Measurements from ENCODE around the gene TMCO4. TPM values are rescaled to one million over a fixed set of nuclear protein-coding genes. Genes with fewer than 3 reads are reported as not detected.

Gene TMCO4
- total and polyA plus RNA-seq, 3 experiments from 2014 or later: 16.5 to 18.2 (median 16.6) TPM

GRCh38 chr1:19712928-19713327 lies 86.8 kb downstream of the TMCO4 start:
- no peaks in the 10 kb centered on the region for H3K27me3 ChIP-seq (ENCODE audit: insufficient read depth, low read length, poor library complexity, severe bottlenecking)
- peaks cover 6% of the 10 kb centered on the region for H3K36me3 ChIP-seq (ENCODE audit: insufficient read depth, low read length)
- no peak overlapping the region for H3K4me3 Mint-ChIP-seq
- no peaks in the 10 kb centered on the region for H3K4me1 ChIP-seq (ENCODE audit: insufficient read depth, low read length)
- H3K36me3 Mint-ChIP-seq: peaks cover 0 to 31% (median 8%) of the 10 kb centered on the region in 3 donors
- H3K27me3 Mint-ChIP-seq: no peaks in the 10 kb centered on the region
- H3K9me3 ChIP-seq (ENCODE audit: low read length): no peaks in the 10 kb centered on the region
- H3K27ac Mint-ChIP-seq: no peak overlapping the region
- no peak for DNase-seq
- CTCF ChIA-PET: interaction anchor here (3.3 kb wide), 1 partner anchor 9 kb away, joined by 18 read pairs; no protein-coding TSS in a partner anchor
- H3K4me1 Mint-ChIP-seq: peaks cover 6 to 20% (median 16%) of the 10 kb centered on the region in 3 donors
- H3K4me3 ChIP-seq (ENCODE audit: low read length): no peak overlapping the region
- no peaks in the 10 kb centered on the region for H3K9me3 Mint-ChIP-seq
- POLR2A ChIA-PET: no interaction called here
- H3K27ac ChIP-seq (ENCODE audit: low read depth, low read length): no peak overlapping the region

GRCh38 chr1:19710825-19711611 lies 88.7 kb downstream of the TMCO4 start:
- ChIA-PET CTCF (interaction anchor here (10.8 kb wide), 1 partner anchor 50 kb away, joined by 168 read pairs; the partner anchor contains the start of gene HTR6), POLR2A (no interaction called here)
- no peaks in the 10 kb centered on the region for H3K27me3 Mint-ChIP-seq
- peaks cover 6 to 20% (median 16%) of the 10 kb centered on the region in 3 donors for H3K4me1 Mint-ChIP-seq
- peak overlapping the region in 2 of 8 donors; percentile 35 to 54 for H3K27ac Mint-ChIP-seq
- Histone ChIP-seq H3K36me3 (ENCODE audit: insufficient read depth, low read length) (peaks cover 6% of the 10 kb centered on the region), H3K4me3 (ENCODE audit: low read length) (no peak overlapping the region), H3K4me1 (ENCODE audit: insufficient read depth, low read length) (no peaks in the 10 kb centered on the region), H3K9me3 (ENCODE audit: low read length) (no peaks in the 10 kb centered on the region), H3K27me3 (ENCODE audit: insufficient read depth, low read length, poor library complexity, severe bottlenecking) (no peaks in the 10 kb centered on the region), H3K27ac (ENCODE audit: low read depth, low read length) (no peak overlapping the region)
- H3K36me3 Mint-ChIP-seq: peaks cover 0 to 40% (median 6%) of the 10 kb centered on the region in 3 donors
- no peak for DNase-seq
- no peaks in the 10 kb centered on the region for H3K9me3 Mint-ChIP-seq
- H3K4me3 Mint-ChIP-seq: no peak overlapping the region

DNA sequence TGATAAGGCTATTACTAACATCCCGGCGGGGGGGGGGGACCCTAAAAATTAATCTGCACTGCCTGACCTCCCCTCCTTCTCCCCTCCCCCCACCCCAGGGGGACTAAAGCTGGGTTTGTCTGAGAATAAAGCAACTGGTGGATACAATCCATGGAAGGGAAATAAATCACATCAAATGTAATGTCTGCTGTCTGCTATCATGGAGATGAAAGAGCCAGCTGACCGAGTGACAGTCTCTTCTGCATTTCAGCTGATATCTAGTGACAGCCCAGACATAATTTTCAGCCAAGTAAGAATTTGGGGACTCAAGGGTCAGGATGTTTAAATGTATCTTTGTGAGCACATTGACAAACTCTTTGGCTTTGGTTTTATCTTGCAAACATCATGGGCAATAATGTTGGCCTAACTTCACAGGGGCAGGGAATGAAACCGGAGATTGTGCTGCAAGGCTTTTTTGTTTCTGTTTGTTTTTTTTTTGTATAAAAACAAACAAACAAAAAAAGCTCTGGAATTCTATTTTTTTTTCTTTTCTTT lies 90.4 kb downstream of the TMCO4 start:
- H3K4me3 ChIP-seq (ENCODE audit: low read length): no peak overlapping the region
- H3K4me1 ChIP-seq (ENCODE audit: insufficient read depth, low read length): peaks cover 6% of the 10 kb centered on the region
- CTCF ChIA-PET: interaction anchor here (1.3 to 10.8 kb wide), 2 partner anchors 10 to 49 kb away, joined by 5 to 168 read pairs; partner anchors contain the start of gene HTR6
- H3K36me3 ChIP-seq (ENCODE audit: insufficient read depth, low read length): peaks cover 6% of the 10 kb centered on the region
- Mint-ChIP-seq H3K4me3 (no peak overlapping the region), H3K9me3 (no peaks in the 10 kb centered on the region), H3K27ac (no peak overlapping the region), H3K36me3 (peaks cover 0 to 37% (median 3%) of the 10 kb centered on the region in 3 donors), H3K4me1 (peaks cover 4 to 21% (median 17%) of the 10 kb centered on the region in 3 donors), H3K27me3 (no peaks in the 10 kb centered on the region)
- no peaks in the 10 kb centered on the region for H3K27me3 ChIP-seq (ENCODE audit: insufficient read depth, low read length, poor library complexity, severe bottlenecking)
- no peak overlapping the region for H3K27ac ChIP-seq (ENCODE audit: low read depth, low read length)
- no peak for DNase-seq
- POLR2A ChIA-PET: no interaction called here
- no peaks in the 10 kb centered on the region for H3K9me3 ChIP-seq (ENCODE audit: low read length)

- Histone ChIP-seq H3K27ac (ENCODE audit: low read depth, low read length) (no peak overlapping the region), H3K4me1 (ENCODE audit: insufficient read depth, low read length) (peaks cover 12% of the 10 kb centered on the region), H3K36me3 (ENCODE audit: insufficient read depth, low read length) (peaks cover 6% of the 10 kb centered on the region), H3K9me3 (ENCODE audit: low read length) (no peaks in the 10 kb centered on the region), H3K4me3 (ENCODE audit: low read length) (no peak overlapping the region), H3K27me3 (ENCODE audit: insufficient read depth, low read length, poor library complexity, severe bottlenecking) (no peaks in the 10 kb centered on the region)
- no peaks in the 10 kb centered on the region for H3K9me3 Mint-ChIP-seq
- peaks cover 4 to 22% (median 21%) of the 10 kb centered on the region in 3 donors for H3K4me1 Mint-ChIP-seq
- no peaks in the 10 kb centered on the region for H3K27me3 Mint-ChIP-seq
- peaks cover 0 to 35% (median 2%) of the 10 kb centered on the region in 3 donors for H3K36me3 Mint-ChIP-seq
- DNase-seq: no peak
- POLR2A ChIA-PET: interaction anchor here (0.6 kb wide), 1 partner anchor 16 kb away, joined by 4 read pairs; no protein-coding TSS in a partner anchor
- H3K4me3 Mint-ChIP-seq: no peak overlapping the region
- CTCF ChIA-PET: interaction anchor here (1.0 to 10.8 kb wide), 3 partner anchors 11 to 48 kb away, joined by 3 to 168 read pairs (median 5); partner anchors contain the start of gene HTR6
- H3K27ac Mint-ChIP-seq: peak overlapping the region in 1 of 8 donors; percentile 48
These were observed 91.1 kb downstream of the TMCO4 start for GRCh38 chr1:19708567-19709110.

DNA sequence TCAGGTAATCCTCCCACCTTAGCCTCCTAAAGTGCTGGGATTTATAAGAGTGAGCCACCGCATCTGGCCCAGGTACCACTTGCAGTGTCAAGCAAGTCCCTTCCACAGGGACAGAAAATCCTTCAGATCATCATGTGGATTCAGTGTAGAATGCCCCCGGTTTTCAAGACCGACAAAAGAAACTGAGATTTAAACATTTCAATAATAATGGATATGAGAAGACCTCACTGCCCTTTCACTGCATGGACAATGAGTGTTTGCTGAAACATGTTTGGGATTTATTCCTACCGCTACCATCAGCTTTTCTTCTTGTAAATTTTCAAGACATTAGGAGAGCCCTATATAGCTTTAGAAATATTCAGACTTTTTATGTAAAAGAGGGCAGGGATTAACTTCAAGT lies 93.6 kb downstream of the TMCO4 start:
- peaks cover 0 to 28% (median 2%) of the 10 kb centered on the region in 3 donors for H3K36me3 Mint-ChIP-seq
- no peaks in the 10 kb centered on the region for H3K9me3 Mint-ChIP-seq
- H3K36me3 ChIP-seq (ENCODE audit: insufficient read depth, low read length): no peaks in the 10 kb centered on the region
- H3K27me3 ChIP-seq (ENCODE audit: insufficient read depth, low read length, poor library complexity, severe bottlenecking): no peaks in the 10 kb centered on the region
- H3K27me3 Mint-ChIP-seq: no peaks in the 10 kb centered on the region
- ChIA-PET POLR2A (no interaction called here), CTCF (interaction anchor here (0.7 to 10.8 kb wide), 6 partner anchors 8 to 62 kb away, joined by 3 to 168 read pairs (median 15); partner anchors contain the start of genes HTR6 and NBL1)
- no peak overlapping the region for H3K4me3 Mint-ChIP-seq
- peaks cover 4 to 19% (median 15%) of the 10 kb centered on the region in 3 donors for H3K4me1 Mint-ChIP-seq
- no peaks in the 10 kb centered on the region for H3K9me3 ChIP-seq (ENCODE audit: low read length)
- peaks cover 12% of the 10 kb centered on the region for H3K4me1 ChIP-seq (ENCODE audit: insufficient read depth, low read length)
- no peak overlapping the region for H3K4me3 ChIP-seq (ENCODE audit: low read length)
- no peak for DNase-seq
- H3K27ac Mint-ChIP-seq: peak overlapping the region in 2 of 8 donors; percentile 46 to 47
- H3K27ac ChIP-seq (ENCODE audit: low read depth, low read length): no peak overlapping the region

- CTCF ChIA-PET: interaction anchor here (0.7 to 10.8 kb wide), 10 partner anchors 9 to 226 kb away, joined by 3 to 168 read pairs (median 10); partner anchors contain the start of genes HTR6 and NBL1
These were observed 94.3 kb downstream of the TMCO4 start for GRCh38 chr1:19705464-19705863.

DNA sequence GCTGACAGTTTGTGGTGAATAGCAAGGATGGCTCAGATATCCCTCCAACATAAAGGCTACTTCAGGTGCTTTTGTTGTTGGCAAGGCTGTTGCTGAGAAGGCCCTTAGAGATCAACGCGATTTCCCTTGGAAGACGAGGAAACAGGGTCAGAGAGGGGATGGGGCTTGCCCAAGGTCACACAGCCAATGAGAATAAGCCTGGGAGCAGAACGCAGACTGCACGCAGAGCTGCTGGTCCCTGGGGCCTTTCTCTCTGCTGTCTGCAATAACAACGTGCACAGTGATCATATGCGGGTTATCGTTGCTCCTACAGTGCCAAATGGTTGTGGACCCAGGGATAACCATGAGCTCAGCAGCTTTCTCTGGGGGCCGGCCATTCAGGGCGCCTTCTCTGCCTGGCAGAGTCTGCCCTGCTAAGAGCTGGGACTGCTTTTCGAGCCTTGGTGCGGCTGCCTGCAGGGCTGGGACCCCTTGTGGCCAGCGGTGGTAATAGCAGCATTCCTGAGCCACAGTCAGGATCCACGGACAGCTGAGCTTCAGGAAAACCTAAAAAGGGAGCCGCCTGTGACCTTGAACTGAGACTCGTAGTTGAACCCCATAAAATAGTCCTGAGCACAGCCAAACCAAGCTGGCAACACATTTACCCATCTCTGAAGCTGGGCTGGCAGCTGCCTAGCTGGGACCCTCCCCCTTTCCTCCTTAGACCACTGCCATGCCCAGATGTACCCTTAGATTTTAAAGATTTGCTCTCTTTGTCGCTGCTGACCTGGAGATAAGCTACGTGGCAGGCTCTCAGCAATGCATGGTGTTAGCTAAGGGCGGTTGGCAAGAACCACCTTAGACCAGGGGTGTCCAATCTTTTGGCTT lies 95.2 kb downstream of the TMCO4 start:
- H3K4me1 ChIP-seq (ENCODE audit: insufficient read depth, low read length): peaks cover 12% of the 10 kb centered on the region
- ChIA-PET POLR2A (interaction anchor here (0.5 kb wide), 1 partner anchor 45 kb away, joined by 3 read pairs; no protein-coding TSS in a partner anchor), CTCF (interaction anchor here (0.7 to 10.8 kb wide), 16 partner anchors 9 to 457 kb away, joined by 3 to 168 read pairs (median 8); partner anchors contain the start of gene HTR6)
- Mint-ChIP-seq H3K9me3 (no peaks in the 10 kb centered on the region), H3K36me3 (peaks cover 0 to 34% (median 0%) of the 10 kb centered on the region in 3 donors), H3K27me3 (no peaks in the 10 kb centered on the region), H3K4me3 (no peak overlapping the region), H3K27ac (peak overlapping the region in 1 of 8 donors; percentile 89), H3K4me1 (peaks cover 2 to 12% (median 6%) of the 10 kb centered on the region in 3 donors)
- no peak overlapping the region for H3K27ac ChIP-seq (ENCODE audit: low read depth, low read length)
- H3K36me3 ChIP-seq (ENCODE audit: insufficient read depth, low read length): no peaks in the 10 kb centered on the region
- DNase-seq: peak; percentile 27 to 70 (median 49)
- no peaks in the 10 kb centered on the region for H3K9me3 ChIP-seq (ENCODE audit: low read length)
- H3K4me3 ChIP-seq (ENCODE audit: low read length): no peak overlapping the region
- H3K27me3 ChIP-seq (ENCODE audit: insufficient read depth, low read length, poor library complexity, severe bottlenecking): no peaks in the 10 kb centered on the region

More at GRCh38 chr1:19705464-19705863, 94.3 kb downstream of the TMCO4 start:
- Histone ChIP-seq H3K36me3 (ENCODE audit: insufficient read depth, low read length) (no peaks in the 10 kb centered on the region), H3K9me3 (ENCODE audit: low read length) (no peaks in the 10 kb centered on the region), H3K4me1 (ENCODE audit: insufficient read depth, low read length) (peaks cover 12% of the 10 kb centered on the region), H3K27ac (ENCODE audit: low read depth, low read length) (no peak overlapping the region), H3K4me3 (ENCODE audit: low read length) (no peak overlapping the region), H3K27me3 (ENCODE audit: insufficient read depth, low read length, poor library complexity, severe bottlenecking) (no peaks in the 10 kb centered on the region)
- no peak overlapping the region for H3K27ac Mint-ChIP-seq
- POLR2A ChIA-PET: no interaction called here
- no peaks in the 10 kb centered on the region for H3K27me3 Mint-ChIP-seq
- DNase-seq: no peak
- H3K36me3 Mint-ChIP-seq: peaks cover 0 to 30% (median 2%) of the 10 kb centered on the region in 3 donors
- no peak overlapping the region for H3K4me3 Mint-ChIP-seq
- H3K4me1 Mint-ChIP-seq: peaks cover 2 to 13% (median 8%) of the 10 kb centered on the region in 3 donors
- H3K9me3 Mint-ChIP-seq: no peaks in the 10 kb centered on the region
